ENCODE data around the gene KIF21B.

KIF21B gene

GRCh38 chr1:200972985-200973742 is 50.4 kb downstream of the KIF21B start:
- in situ Hi-C loops (cut with HindIII; ENCODE audit: low sequenced_read_pairs) = no loop called here
- no peak for TF ChIP-seq CTCF (IDR thresholded peaks at IDR 0.05; ENCODE audit: low read depth, low read length, missing control alignments)
- DNase-seq (ENCODE audit: low read depth) = no peak
- H3K4me3 ChIP-seq (ENCODE audit: low read depth, low read length) = no peak overlapping the region

GRCh38 chr1:200971955-200972711 is 51.4 kb downstream of the KIF21B start:
- in situ Hi-C loops (cut with HindIII; ENCODE audit: low sequenced_read_pairs) = no loop called here
- peak; percentile 27 for DNase-seq (ENCODE audit: low read depth)

GRCh38 chr1:200971428-200971903 is 52.0 kb downstream of the KIF21B start:
- TF ChIP-seq CTCF (IDR thresholded peaks at IDR 0.05; ENCODE audit: low read depth, low read length, missing control alignments) = no peak
- H3K4me3 ChIP-seq (ENCODE audit: low read depth, low read length) = no peak overlapping the region
- DNase-seq (ENCODE audit: low read depth) = no peak
- in situ Hi-C loops (cut with HindIII; ENCODE audit: low sequenced_read_pairs) = no loop called here

More at GRCh38 chr1:200971955-200972711, 51.4 kb downstream of the KIF21B start:
- H3K4me3 ChIP-seq (ENCODE audit: low read depth, low read length) = no peak overlapping the region
- peak; percentile 67 for TF ChIP-seq CTCF (IDR thresholded peaks at IDR 0.05; ENCODE audit: low read depth, low read length, missing control alignments)

GRCh38 chr1:200970771-200971427 is 52.6 kb downstream of the KIF21B start:
- in situ Hi-C loops (cut with HindIII; ENCODE audit: low sequenced_read_pairs) = no loop called here
- no peak for DNase-seq (ENCODE audit: low read depth)

GRCh38 chr1:200969726-200970561 is 53.6 kb downstream of the KIF21B start:
- in situ Hi-C loops (cut with HindIII; ENCODE audit: low sequenced_read_pairs) = loop anchor here (10.0 kb wide), 1 partner anchor 75 kb away; no protein-coding TSS in a partner anchor
- DNase-seq (ENCODE audit: low read depth) = no peak
- TF ChIP-seq CTCF (IDR thresholded peaks at IDR 0.05; ENCODE audit: low read depth, low read length, missing control alignments) = no peak
- no peak overlapping the region for H3K4me3 ChIP-seq (ENCODE audit: low read depth, low read length)

More at GRCh38 chr1:200970771-200971427, 52.6 kb downstream of the KIF21B start:
- no peak overlapping the region for H3K4me3 ChIP-seq (ENCODE audit: low read depth, low read length)
- no peak for TF ChIP-seq CTCF (IDR thresholded peaks at IDR 0.05; ENCODE audit: low read depth, low read length, missing control alignments)
